Loucy (cell line): ENCODE results near the gene CRNN.

Experiments
- H2AFZ ChIP-seq: fragments of 200-600 bp; sonication (generic); 2 replicates; pipeline ENCODE4 v1.6.0; 2016; ENCODE audit warnings: antibody characterized with exemption, mild to moderate bottlenecking, low read length, moderate library complexity
- H3F3A ChIP-seq: fragments of 200-600 bp; 2 replicates; pipeline ENCODE4 v1.6.0; 2016; ENCODE audit warnings: antibody characterized with exemption, low read depth, mild to moderate bottlenecking
- H3K27me3 ChIP-seq: fragments of 200-600 bp; sonication (generic); 2 replicates; pipeline ENCODE4 v1.6.1; 2014; ENCODE audit warnings: low read length, mild to moderate bottlenecking; ENCODE audit not compliant: insufficient read depth, poor library complexity, severe bottlenecking
- H3K36me3 ChIP-seq: fragments of 200-600 bp; sonication (generic); 2 replicates; pipeline ENCODE4 v1.6.1; 2016; ENCODE audit warnings: low read length; ENCODE audit not compliant: insufficient read depth
- H3K4me1 ChIP-seq: fragments of 200-600 bp; sonication (generic); 2 replicates; pipeline ENCODE4 v1.5.1; 2014; ENCODE audit warnings: low read length, mild to moderate bottlenecking; ENCODE audit not compliant: insufficient read depth, poor library complexity, severe bottlenecking
- H3K4me2 ChIP-seq: fragments of 200-600 bp; sonication (generic); 2 replicates; pipeline ENCODE4 v1.6.0; 2014; ENCODE audit warnings: antibody characterized with exemption, low read length, low read depth, mild to moderate bottlenecking; ENCODE audit not compliant: poor library complexity, severe bottlenecking
- H3K4me3 ChIP-seq: fragments of 200-600 bp; sonication (generic); 2 replicates; pipeline ENCODE4 v1.5.1; 2014; ENCODE audit warnings: low read length, mild to moderate bottlenecking, mixed read lengths; ENCODE audit not compliant: poor library complexity, severe bottlenecking
- H3K79me2 ChIP-seq: fragments of 200-600 bp; sonication (generic); 2 replicates; pipeline ENCODE4 v1.6.1; 2014; ENCODE audit warnings: low read length; ENCODE audit not compliant: insufficient read depth
- H3K9ac ChIP-seq: fragments of 200-600 bp; sonication (generic); 2 replicates; pipeline ENCODE4 v1.6.0; 2014; ENCODE audit warnings: mild to moderate bottlenecking, low read depth, low read length, moderate library complexity; ENCODE audit not compliant: poor library complexity, severe bottlenecking
- H3K9me2 ChIP-seq: fragments of 200-600 bp; sonication (generic); replicated peaks from 2 replicates; pipeline ENCODE4 v1.6.1; 2016; ENCODE audit warnings: low read depth, low read length, mixed read lengths
- H3K9me3 ChIP-seq: fragments of 200-600 bp; sonication (generic); 2 replicates; pipeline ENCODE4 v1.6.1; 2014; ENCODE audit warnings: mild to moderate bottlenecking, antibody characterized with exemption, low read length, low read depth; ENCODE audit not compliant: insufficient read depth
- H4K20me1 ChIP-seq: fragments of 200-600 bp; sonication (generic); 2 replicates; pipeline ENCODE4 v1.6.0; 2014; ENCODE audit warnings: antibody characterized with exemption, low read length, mild to moderate bottlenecking; ENCODE audit not compliant: insufficient read depth, poor library complexity, severe bottlenecking
- EZH2phosphoT487 ChIP-seq: fragments of 200-600 bp; IDR thresholded peaks from 2 replicates; pipeline ENCODE4 v1.6.1; 2018; ENCODE audit warnings: antibody characterized with exemption, mild to moderate bottlenecking, moderate library complexity, borderline replicate concordance
- TF ChIP-seq, protein P1 (sequence below): fragments of 200-600 bp; sonication (generic); conservative IDR thresholded peaks from 2 replicates; pipeline ENCODE4 v1.5.1; 2014; ENCODE audit warnings: mild to moderate bottlenecking, antibody characterized with exemption, low read length

Gene CRNN

DNA sequence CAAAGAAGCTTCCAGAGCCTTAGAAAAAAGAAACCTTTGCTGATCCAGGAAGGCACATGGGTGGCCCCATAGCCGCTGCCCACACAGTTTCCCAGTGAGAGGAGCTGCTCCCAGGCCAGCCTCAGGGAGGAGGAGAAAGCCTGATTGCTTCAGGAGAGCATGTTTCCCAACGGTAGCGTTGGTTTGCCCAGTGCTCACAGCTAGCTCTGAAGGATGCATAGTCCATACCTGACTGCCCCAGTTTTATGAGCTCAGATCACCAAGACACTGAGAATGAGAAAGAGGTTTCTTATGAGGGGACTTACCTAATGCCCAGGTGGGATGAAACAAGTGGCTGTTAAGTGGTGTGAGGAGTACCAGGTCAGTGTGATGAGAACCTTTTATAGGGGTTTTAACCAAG, at the start of gene CRNN:
TSS of gene CRNN (minus strand) at position 355 of the 400 bp plus-strand sequence. CDS start 2,030 bp downstream, outside the sequence.
- Histone ChIP-seq H3F3A (no peaks in the 10 kb centered on the region), H3K79me2 (no peaks in the 10 kb centered on the region), H3K4me2 (no peak within 1 kb of the TSS), H3K4me1 (no peaks in the 10 kb centered on the region), H4K20me1 (no peaks in the 10 kb centered on the region), H3K36me3 (no peaks in the 10 kb centered on the region), H3K4me3 (no peak within 1 kb of the TSS), H3K9ac (no peak within 1 kb of the TSS), H3K27me3 (peaks cover 7% of the 10 kb centered on the region), H3K9me3 (no peaks in the 10 kb centered on the region), H3K9me2 (no peaks in the 10 kb centered on the region), H2AFZ (no peak within 1 kb of the TSS)
- no peak for TF ChIP-seq EZH2phosphoT487
- TF ChIP-seq, protein P1, sequence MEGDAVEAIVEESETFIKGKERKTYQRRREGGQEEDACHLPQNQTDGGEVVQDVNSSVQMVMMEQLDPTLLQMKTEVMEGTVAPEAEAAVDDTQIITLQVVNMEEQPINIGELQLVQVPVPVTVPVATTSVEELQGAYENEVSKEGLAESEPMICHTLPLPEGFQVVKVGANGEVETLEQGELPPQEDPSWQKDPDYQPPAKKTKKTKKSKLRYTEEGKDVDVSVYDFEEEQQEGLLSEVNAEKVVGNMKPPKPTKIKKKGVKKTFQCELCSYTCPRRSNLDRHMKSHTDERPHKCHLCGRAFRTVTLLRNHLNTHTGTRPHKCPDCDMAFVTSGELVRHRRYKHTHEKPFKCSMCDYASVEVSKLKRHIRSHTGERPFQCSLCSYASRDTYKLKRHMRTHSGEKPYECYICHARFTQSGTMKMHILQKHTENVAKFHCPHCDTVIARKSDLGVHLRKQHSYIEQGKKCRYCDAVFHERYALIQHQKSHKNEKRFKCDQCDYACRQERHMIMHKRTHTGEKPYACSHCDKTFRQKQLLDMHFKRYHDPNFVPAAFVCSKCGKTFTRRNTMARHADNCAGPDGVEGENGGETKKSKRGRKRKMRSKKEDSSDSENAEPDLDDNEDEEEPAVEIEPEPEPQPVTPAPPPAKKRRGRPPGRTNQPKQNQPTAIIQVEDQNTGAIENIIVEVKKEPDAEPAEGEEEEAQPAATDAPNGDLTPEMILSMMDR: no peak

DNA sequence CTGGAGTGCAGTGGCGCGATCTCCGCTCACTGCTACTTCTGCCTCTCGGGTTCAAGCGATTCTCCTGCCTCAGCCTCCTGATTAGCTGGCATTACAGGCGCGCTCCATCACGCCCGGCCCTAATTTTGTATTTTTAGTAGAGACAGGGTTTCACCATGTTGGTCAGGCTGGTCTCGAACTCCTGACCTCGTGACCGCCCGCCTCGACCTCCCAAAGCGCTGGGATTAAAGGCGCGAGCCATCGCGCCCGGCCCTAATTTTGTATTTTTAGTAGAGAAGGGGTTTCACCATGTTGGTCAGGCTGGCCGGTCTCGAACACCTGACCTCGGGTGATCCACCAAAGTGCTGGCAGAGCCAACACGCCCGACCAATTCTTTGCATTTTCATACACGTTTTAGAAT, 48.6 kb upstream of the CRNN start:
- peaks cover 4% of the 10 kb centered on the region; the same call in 1 of the 2 replicates for H3K9me3 ChIP-seq
- peaks cover 6% of the 10 kb centered on the region for H3K27me3 ChIP-seq
- no peak overlapping the region for H3K4me2 ChIP-seq

DNA sequence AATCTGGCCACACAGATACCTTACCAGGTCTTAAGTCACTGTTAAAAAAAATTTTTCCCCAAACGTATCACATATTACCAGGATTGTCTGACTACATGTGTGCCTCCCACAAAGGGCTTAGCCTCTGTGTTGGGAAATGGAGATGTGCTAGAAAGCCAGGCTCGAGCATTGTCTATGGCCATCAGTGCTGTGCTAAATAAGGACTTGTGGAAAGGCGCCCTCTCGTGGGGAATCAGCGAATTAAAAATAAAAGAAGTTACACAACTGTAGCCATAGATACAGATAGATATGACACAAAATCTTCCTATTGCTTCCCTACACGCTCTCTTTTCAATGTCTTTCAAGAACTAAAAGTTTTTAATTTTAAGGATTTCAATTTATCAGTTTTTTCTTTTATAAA, 47.5 kb upstream of the CRNN start:
- Histone ChIP-seq H2AFZ (no peak overlapping the region), H4K20me1 (no peaks in the 10 kb centered on the region), H3K9me2 (no peaks in the 10 kb centered on the region), H3K79me2 (no peaks in the 10 kb centered on the region), H3K4me2 (no peak overlapping the region), H3K9me3 (peaks cover 4% of the 10 kb centered on the region; the same call in 1 of the 2 replicates), H3F3A (no peaks in the 10 kb centered on the region), H3K27me3 (peaks cover 6% of the 10 kb centered on the region), H3K4me3 (no peak overlapping the region), H3K36me3 (no peaks in the 10 kb centered on the region), H3K4me1 (peaks cover 6% of the 10 kb centered on the region), H3K9ac (no peak overlapping the region)
- TF ChIP-seq EZH2phosphoT487: no peak
- TF ChIP-seq, protein P1: peak; percentile 67

More for the DNA sequence above, 48.6 kb upstream of the CRNN start:
- no peak overlapping the region for H3K9ac ChIP-seq
- H3K79me2 ChIP-seq: no peaks in the 10 kb centered on the region
- H3K4me1 ChIP-seq: peaks cover 6% of the 10 kb centered on the region
- H3K36me3 ChIP-seq: no peaks in the 10 kb centered on the region
- no peaks in the 10 kb centered on the region for H4K20me1 ChIP-seq
- H3F3A ChIP-seq: no peaks in the 10 kb centered on the region
- no peak overlapping the region for H3K4me3 ChIP-seq
- TF ChIP-seq, protein P1: no peak
- TF ChIP-seq EZH2phosphoT487: no peak
- no peak overlapping the region for H2AFZ ChIP-seq
- H3K9me2 ChIP-seq: no peaks in the 10 kb centered on the region
